ENCODE data around the gene MS4A15. TPM values are rescaled to one million over a fixed set of nuclear protein-coding genes. Genes with fewer than 3 reads are reported as not detected.

Gene MS4A15
- total RNA-seq, 4 donors from 2014 or later: not detected

DNA sequence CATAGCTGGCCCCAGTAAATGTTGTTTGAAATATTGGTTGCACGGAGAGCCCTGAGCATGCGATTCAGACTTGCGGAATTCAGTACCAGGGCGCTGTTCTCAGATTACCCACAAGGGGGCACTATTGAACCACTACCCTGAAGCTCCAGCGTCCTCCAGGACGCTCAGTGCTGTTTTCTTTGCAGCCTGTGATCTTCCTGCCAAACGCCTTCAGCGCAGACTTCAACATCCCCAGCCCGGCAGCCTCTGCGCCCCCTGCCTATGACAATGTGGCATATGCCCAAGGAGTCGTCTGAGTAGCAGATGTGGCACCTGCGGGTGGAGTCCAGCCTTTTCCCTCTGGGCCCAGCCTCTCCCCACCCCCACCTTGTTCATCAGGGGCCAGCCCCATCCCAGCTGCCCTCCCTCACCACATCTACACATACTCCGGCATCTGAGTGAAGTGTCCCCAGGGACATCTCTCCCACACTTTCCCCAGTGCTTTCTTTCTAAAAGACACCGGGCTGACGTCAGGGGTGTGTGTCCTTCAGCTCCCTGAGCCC, 18.8 kb downstream of the MS4A15 start:
- no peaks in the 10 kb centered on the region for H3K9me3 ChIP-seq
- H3K4me3 ChIP-seq: no peak overlapping the region
- H3K27me3 ChIP-seq: no peaks in the 10 kb centered on the region
- H3K27ac ChIP-seq: peak overlapping the region in 1 of 4 donors; percentile 14
- 10 to 11% methylated on average over 15 of the region's 15 CpGs for WGBS, 2 donors
- H3K36me3 ChIP-seq: no peaks in the 10 kb centered on the region
- TF ChIP-seq, protein P1, sequence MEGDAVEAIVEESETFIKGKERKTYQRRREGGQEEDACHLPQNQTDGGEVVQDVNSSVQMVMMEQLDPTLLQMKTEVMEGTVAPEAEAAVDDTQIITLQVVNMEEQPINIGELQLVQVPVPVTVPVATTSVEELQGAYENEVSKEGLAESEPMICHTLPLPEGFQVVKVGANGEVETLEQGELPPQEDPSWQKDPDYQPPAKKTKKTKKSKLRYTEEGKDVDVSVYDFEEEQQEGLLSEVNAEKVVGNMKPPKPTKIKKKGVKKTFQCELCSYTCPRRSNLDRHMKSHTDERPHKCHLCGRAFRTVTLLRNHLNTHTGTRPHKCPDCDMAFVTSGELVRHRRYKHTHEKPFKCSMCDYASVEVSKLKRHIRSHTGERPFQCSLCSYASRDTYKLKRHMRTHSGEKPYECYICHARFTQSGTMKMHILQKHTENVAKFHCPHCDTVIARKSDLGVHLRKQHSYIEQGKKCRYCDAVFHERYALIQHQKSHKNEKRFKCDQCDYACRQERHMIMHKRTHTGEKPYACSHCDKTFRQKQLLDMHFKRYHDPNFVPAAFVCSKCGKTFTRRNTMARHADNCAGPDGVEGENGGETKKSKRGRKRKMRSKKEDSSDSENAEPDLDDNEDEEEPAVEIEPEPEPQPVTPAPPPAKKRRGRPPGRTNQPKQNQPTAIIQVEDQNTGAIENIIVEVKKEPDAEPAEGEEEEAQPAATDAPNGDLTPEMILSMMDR (IDR thresholded peaks at IDR 0.05): peak; percentile 80 to 87 (median 85)
- TF ChIP-seq EP300 (IDR thresholded peaks at IDR 0.05) (peak in 1 of 2 donors; percentile 27), POLR2A (IDR thresholded peaks at IDR 0.05) (no peak)
- DNase-seq (ENCODE audit: low spot score in 2 of 2): peak; percentile 78 to 95
- H3K4me1 ChIP-seq: peaks cover 0 to 15% (median 0%) of the 10 kb centered on the region in 4 donors

DNA sequence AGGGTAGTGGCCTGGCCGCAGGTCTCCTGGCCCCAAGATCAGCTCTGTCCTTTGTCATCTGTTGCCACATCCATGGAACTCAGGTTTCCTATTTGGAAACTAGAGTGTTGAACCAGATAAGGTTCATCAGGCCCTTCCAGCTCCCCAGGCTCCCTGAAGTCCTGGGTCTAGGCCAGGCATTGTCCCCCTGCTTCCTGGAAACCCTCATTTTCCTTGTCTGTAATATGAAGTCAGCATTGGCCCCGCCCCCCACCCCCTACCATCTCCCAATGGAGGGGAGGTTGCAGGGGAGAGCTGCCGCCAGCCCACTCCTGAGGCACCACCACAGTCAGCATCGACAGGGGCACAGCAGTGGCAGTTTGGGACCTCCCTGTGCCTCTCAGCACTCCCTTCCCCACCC, 19.5 kb downstream of the MS4A15 start:
- H3K36me3 ChIP-seq: no peaks in the 10 kb centered on the region
- no peaks in the 10 kb centered on the region for H3K27me3 ChIP-seq
- H3K9me3 ChIP-seq: no peaks in the 10 kb centered on the region
- TF ChIP-seq, protein P1 (IDR thresholded peaks at IDR 0.05): no peak
- TF ChIP-seq POLR2A (IDR thresholded peaks at IDR 0.05) (no peak), EP300 (IDR thresholded peaks at IDR 0.05) (no peak)
- no peak for DNase-seq (ENCODE audit: low spot score in 2 of 2)
- WGBS, 2 donors: 76 to 92% methylated on average over 2 to 4 of the region's 4 CpGs
- no peak overlapping the region for H3K27ac ChIP-seq
- no peak overlapping the region for H3K4me3 ChIP-seq
- H3K4me1 ChIP-seq: peaks cover 0 to 15% (median 0%) of the 10 kb centered on the region in 4 donors

DNA sequence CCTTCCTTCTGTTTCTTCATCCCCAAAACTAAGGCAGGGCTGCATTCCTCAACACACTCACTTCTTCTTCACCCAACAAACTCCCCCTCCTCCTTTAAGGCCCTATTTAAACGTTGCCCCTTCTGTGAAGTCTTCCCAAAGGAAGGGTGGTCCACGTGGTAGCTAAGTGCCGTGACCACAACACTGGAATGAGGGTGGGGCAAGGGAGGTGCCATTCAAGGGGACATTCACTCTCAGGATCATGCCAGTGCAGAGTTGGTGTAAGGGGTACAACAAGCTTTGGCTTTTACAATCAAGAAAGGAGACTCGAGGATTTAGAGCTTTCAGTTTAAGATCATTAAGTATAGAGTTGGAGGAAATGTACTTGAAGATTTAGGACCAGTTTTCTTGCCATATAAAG, 20.4 kb downstream of the MS4A15 start:
- no peak overlapping the region for H3K27ac ChIP-seq
- TF ChIP-seq POLR2A (IDR thresholded peaks at IDR 0.05) (no peak), EP300 (IDR thresholded peaks at IDR 0.05) (no peak)
- TF ChIP-seq, protein P1 (IDR thresholded peaks at IDR 0.05): no peak
- no peaks in the 10 kb centered on the region for H3K36me3 ChIP-seq
- no peaks in the 10 kb centered on the region for H3K27me3 ChIP-seq
- 35 to 47% methylated on average over 4 of the region's 4 CpGs for WGBS, 2 donors
- no peaks in the 10 kb centered on the region for H3K9me3 ChIP-seq
- H3K4me3 ChIP-seq: no peak overlapping the region
- no peak for DNase-seq (ENCODE audit: low spot score in 2 of 2)
- peaks cover 0 to 15% (median 0%) of the 10 kb centered on the region in 4 donors for H3K4me1 ChIP-seq

DNA sequence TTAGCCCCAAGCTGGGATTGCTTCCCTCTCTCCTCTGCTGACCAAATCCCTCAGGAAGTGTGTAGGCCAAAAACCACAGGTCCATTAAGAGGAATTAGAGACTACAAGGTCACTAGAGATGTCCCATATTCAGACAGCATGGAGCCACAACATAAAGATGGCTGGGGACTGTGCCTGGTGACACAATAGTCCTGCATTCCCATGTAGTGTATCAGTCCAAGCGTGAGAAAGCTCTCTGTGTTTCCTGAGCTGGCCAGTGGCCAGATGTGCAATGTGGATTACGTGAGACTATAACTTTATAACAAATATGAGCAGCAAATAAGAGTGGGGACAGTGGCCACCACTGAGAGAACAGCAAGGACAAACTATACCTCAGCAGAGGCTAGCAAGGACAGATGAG, 20.9 kb downstream of the MS4A15 start:
- H3K36me3 ChIP-seq: no peaks in the 10 kb centered on the region
- DNase-seq (ENCODE audit: low spot score in 2 of 2): no peak
- no peak for TF ChIP-seq POLR2A (IDR thresholded peaks at IDR 0.05)
- TF ChIP-seq EP300 (IDR thresholded peaks at IDR 0.05): no peak
- TF ChIP-seq, protein P1 (IDR thresholded peaks at IDR 0.05): no peak
- H3K4me3 ChIP-seq: no peak overlapping the region
- H3K27me3 ChIP-seq: no peaks in the 10 kb centered on the region
- no peak overlapping the region for H3K27ac ChIP-seq
- no peaks in the 10 kb centered on the region for H3K9me3 ChIP-seq
- WGBS, 2 donors: 10 to 17% methylated on average over 2 of the region's 2 CpGs
- peaks cover 0 to 15% (median 0%) of the 10 kb centered on the region in 4 donors for H3K4me1 ChIP-seq

DNA sequence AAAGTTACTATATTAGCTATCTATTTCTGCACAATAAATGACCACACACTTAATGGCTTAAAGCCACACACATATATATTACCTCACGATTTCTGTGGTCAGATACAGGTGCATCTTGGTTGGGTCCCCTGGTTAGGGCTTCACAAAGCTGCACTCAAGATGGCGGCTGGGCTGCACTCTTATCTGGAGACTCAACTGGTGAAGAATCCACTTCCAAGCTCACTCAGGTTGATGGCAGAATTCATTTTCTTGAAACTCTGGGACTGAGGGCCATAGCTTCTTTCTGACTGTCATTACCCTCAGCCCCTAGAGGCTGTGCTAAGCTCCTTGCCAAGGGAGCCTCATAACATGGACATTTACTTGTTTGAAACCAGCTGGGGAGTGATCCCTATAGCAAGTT, 23.4 kb downstream of the MS4A15 start:
- Histone ChIP-seq H3K27me3 (no peaks in the 10 kb centered on the region), H3K9me3 (no peaks in the 10 kb centered on the region), H3K36me3 (no peaks in the 10 kb centered on the region), H3K27ac (no peak overlapping the region), H3K4me1 (peaks cover 0 to 12% (median 0%) of the 10 kb centered on the region in 4 donors), H3K4me3 (no peak overlapping the region)
- no peak for DNase-seq (ENCODE audit: low spot score in 2 of 2)
- TF ChIP-seq, protein P1 (IDR thresholded peaks at IDR 0.05): no peak
- no peak for TF ChIP-seq POLR2A (IDR thresholded peaks at IDR 0.05)
- no peak for TF ChIP-seq EP300 (IDR thresholded peaks at IDR 0.05)
- 88 to 89% methylated on average over 2 of the region's 2 CpGs for WGBS, 2 donors
